ENCODE measurements around the gene OR5AU1.

DNA sequence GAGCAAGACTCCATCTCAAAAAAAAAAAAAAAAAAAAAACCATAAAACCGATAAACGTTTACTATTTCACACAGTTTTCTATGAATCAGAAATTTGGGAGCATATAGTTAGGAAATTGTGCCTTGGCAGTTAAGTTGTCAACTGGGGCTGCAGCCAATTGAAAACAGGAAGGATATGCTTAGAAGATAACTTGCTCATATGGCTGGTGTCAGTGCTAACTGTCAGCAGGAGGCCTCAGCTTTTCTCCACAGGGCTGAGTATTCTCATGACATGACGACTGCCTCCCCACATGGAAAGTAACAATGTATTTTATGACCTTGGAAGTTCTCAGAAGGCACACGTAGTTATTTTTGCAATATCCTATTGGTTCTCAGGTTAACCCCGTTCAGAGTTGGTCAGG lies 29.6 kb upstream of the OR5AU1 start:
- TF ChIP-seq YY1 (IDR thresholded peaks at IDR 0.05; ENCODE audit: extremely low read depth, insufficient replicate concordance, low read depth, low read length) (no peak), CTCF (IDR thresholded peaks at IDR 0.05 in 2 of 3, conservative IDR thresholded peaks at IDR 0.05 in 1 of 3; ENCODE audit: borderline replicate concordance in 1 of 3, insufficient read depth in 1 of 3, low read depth in 2 of 3, low read length in 2 of 3) (no peak), ATF3 (IDR thresholded peaks at IDR 0.05) (no peak)

Measured in HCT116 (cell line).